DOHH2 (cell line): ENCODE data around the gene UBE2E1.
A peak's percentile ranks its signal among the peaks of the same experiment; 100 is the strongest.

ENCODE experiments used
- H3F3A ChIP-seq: fragments of 200-600 bp; sonication (generic), shearing (Covaris generic); 2 replicates; pipeline ENCODE4 v1.6.0; 2016; ENCODE audit warnings: antibody characterized with exemption, mild to moderate bottlenecking; ENCODE audit not compliant: control insufficient read depth, insufficient read depth
- H3K27ac ChIP-seq: fragments of 200-600 bp; sonication (generic); 2 replicates; pipeline ENCODE4 v1.5.1; 2014; ENCODE audit warnings: low read depth, mild to moderate bottlenecking, low read length, moderate library complexity
- H3K27me3 ChIP-seq: fragments of 200-600 bp; sonication (generic); 2 replicates; pipeline ENCODE4 v1.6.1; 2014; ENCODE audit warnings: mild to moderate bottlenecking, low read length, mixed read lengths; ENCODE audit not compliant: control insufficient read depth
- H3K36me3 ChIP-seq: fragments of 200-600 bp; sonication (generic); 2 replicates; pipeline ENCODE4 v1.6.1; 2014; ENCODE audit warnings: mild to moderate bottlenecking, low read length, moderate library complexity, mixed read lengths; ENCODE audit not compliant: control insufficient read depth
- H3K4me1 ChIP-seq: fragments of 200-600 bp; sonication (generic); 2 replicates; pipeline ENCODE4 v1.6.1; 2014; ENCODE audit warnings: mild to moderate bottlenecking, low read length, mixed read lengths; ENCODE audit not compliant: control insufficient read depth
- H3K4me2 ChIP-seq: fragments of 200-600 bp; sonication (generic); 2 replicates; pipeline ENCODE4 v1.6.0; 2014; ENCODE audit warnings: mild to moderate bottlenecking, low read length, moderate library complexity
- H3K4me3 ChIP-seq: fragments of 200-600 bp; sonication (generic); 2 replicates; pipeline ENCODE4 v1.5.1; 2014; ENCODE audit warnings: mild to moderate bottlenecking, low read length, mixed read lengths
- H3K79me2 ChIP-seq: fragments of 200-600 bp; sonication (generic); 2 replicates; pipeline ENCODE4 v1.6.1; 2014; ENCODE audit warnings: mild to moderate bottlenecking, low read length, mixed read lengths; ENCODE audit not compliant: control insufficient read depth
- H3K9me2 ChIP-seq: fragments of 200-600 bp; sonication (generic); replicated peaks from 2 replicates; pipeline ENCODE4 v1.6.1; 2014; ENCODE audit warnings: mild to moderate bottlenecking, low read length, mixed read lengths; ENCODE audit not compliant: control insufficient read depth
- H3K9me3 ChIP-seq: fragments of 200-600 bp; sonication (generic); 2 replicates; pipeline ENCODE4 v1.6.1; 2014; ENCODE audit warnings: antibody characterized with exemption, low read length, mixed read lengths; ENCODE audit not compliant: control insufficient read depth, insufficient read depth
- H4K20me1 ChIP-seq: fragments of 200-600 bp; sonication (generic); 2 replicates; pipeline ENCODE4 v1.6.0; 2014; ENCODE audit warnings: low read depth, mild to moderate bottlenecking, antibody characterized with exemption, low read length, moderate library complexity; ENCODE audit not compliant: control insufficient read depth, insufficient read depth
- EZH2phosphoT487 ChIP-seq: fragments of 200-600 bp; sonication (generic); IDR thresholded peaks from 2 replicates; pipeline ENCODE4 v1.6.1; 2017; ENCODE audit warnings: borderline replicate concordance, mild to moderate bottlenecking, antibody characterized with exemption, low read length, moderate library complexity, mixed read lengths
- TF ChIP-seq, protein P1 (sequence below): fragments of 200-600 bp; sonication (generic); IDR thresholded peaks from one replicate; pipeline ENCODE4 v1.5.1; 2014; ENCODE audit warnings: antibody characterized with exemption, mild to moderate bottlenecking, low read depth, low read length; ENCODE audit not compliant: poor library complexity, severe bottlenecking

The UBE2E1 gene

GRCh38 chr3:23805633-23806533, at the start of gene UBE2E1:
TSS of gene UBE2E1 (plus strand) at chr3:23805955. CDS start at chr3:23807270, 1,315 bp downstream.
- H3K4me3 ChIP-seq = peak within 1 kb of the TSS; percentile 74
- peaks cover 44% of the 10 kb centered on the region for H3K4me1 ChIP-seq
- H3K4me2 ChIP-seq = peak within 1 kb of the TSS; percentile 72
- peaks cover 23% of the 10 kb centered on the region for H3K36me3 ChIP-seq
- no peak within 1 kb of the TSS for H3K27ac ChIP-seq
- peaks cover 4% of the 10 kb centered on the region for H4K20me1 ChIP-seq
- H3K9me3 ChIP-seq = no peaks in the 10 kb centered on the region
- H3K79me2 ChIP-seq = peaks cover 34% of the 10 kb centered on the region
- H3K9me2 ChIP-seq = no peaks in the 10 kb centered on the region
- peaks cover 10% of the 10 kb centered on the region for H3K27me3 ChIP-seq
- peaks cover 33% of the 10 kb centered on the region for H3F3A ChIP-seq
- TF ChIP-seq, protein P1, sequence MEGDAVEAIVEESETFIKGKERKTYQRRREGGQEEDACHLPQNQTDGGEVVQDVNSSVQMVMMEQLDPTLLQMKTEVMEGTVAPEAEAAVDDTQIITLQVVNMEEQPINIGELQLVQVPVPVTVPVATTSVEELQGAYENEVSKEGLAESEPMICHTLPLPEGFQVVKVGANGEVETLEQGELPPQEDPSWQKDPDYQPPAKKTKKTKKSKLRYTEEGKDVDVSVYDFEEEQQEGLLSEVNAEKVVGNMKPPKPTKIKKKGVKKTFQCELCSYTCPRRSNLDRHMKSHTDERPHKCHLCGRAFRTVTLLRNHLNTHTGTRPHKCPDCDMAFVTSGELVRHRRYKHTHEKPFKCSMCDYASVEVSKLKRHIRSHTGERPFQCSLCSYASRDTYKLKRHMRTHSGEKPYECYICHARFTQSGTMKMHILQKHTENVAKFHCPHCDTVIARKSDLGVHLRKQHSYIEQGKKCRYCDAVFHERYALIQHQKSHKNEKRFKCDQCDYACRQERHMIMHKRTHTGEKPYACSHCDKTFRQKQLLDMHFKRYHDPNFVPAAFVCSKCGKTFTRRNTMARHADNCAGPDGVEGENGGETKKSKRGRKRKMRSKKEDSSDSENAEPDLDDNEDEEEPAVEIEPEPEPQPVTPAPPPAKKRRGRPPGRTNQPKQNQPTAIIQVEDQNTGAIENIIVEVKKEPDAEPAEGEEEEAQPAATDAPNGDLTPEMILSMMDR = no peak
- no peak for TF ChIP-seq EZH2phosphoT487

DNA sequence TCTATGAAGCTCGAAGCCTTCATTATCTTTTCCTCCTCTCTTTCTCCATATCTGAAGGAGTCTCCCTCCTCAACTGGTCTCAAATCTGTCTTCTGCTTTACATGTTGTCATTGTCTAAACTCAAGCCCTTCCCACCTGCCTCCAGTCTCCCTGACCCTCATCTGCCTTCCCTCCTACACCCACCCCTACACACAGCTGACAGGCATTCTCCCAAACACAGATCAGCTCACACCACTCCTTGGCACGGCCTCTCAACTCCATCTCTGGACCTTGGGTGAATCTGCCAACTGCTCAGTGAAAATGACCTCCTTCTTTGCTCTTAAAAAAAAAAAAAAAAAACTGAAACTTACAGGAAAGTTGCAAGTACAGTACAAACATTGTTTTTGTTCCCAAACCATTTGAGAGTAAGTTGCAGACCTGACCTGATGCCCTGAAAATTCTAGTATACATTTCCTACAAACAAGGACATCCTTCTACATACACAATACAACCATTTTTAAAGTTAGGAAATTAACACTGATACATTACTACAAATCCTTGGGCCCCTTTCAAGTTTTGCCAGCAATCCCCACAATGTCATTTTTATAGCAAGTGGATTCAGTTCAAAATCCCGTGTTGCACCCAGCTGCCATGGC, 49.4 kb upstream of the UBE2E1 start:
- Histone ChIP-seq H3K4me2 (no peak overlapping the region), H3K9me2 (no peaks in the 10 kb centered on the region), H3K79me2 (no peaks in the 10 kb centered on the region), H3K4me1 (peaks cover 11% of the 10 kb centered on the region), H3K36me3 (no peaks in the 10 kb centered on the region), H3K4me3 (no peak overlapping the region), H3F3A (no peaks in the 10 kb centered on the region), H4K20me1 (no peaks in the 10 kb centered on the region), H3K9me3 (no peaks in the 10 kb centered on the region), H3K27ac (no peak overlapping the region), H3K27me3 (no peaks in the 10 kb centered on the region)
- no peak for TF ChIP-seq EZH2phosphoT487
- TF ChIP-seq, protein P1 = no peak

- Histone ChIP-seq H3K4me3 (no peak overlapping the region), H3K27ac (no peak overlapping the region), H3K27me3 (no peaks in the 10 kb centered on the region), H3K9me2 (no peaks in the 10 kb centered on the region), H3K79me2 (no peaks in the 10 kb centered on the region), H3K4me2 (no peak overlapping the region), H3F3A (no peaks in the 10 kb centered on the region), H4K20me1 (no peaks in the 10 kb centered on the region), H3K36me3 (no peaks in the 10 kb centered on the region), H3K4me1 (peaks cover 31% of the 10 kb centered on the region), H3K9me3 (no peaks in the 10 kb centered on the region)
- TF ChIP-seq, protein P1 = no peak
- no peak for TF ChIP-seq EZH2phosphoT487
Observed at GRCh38 chr3:23758253-23758838, 47.4 kb upstream of the UBE2E1 start.
